Measurements from ENCODE around the gene PHACTR3. TPM values are rescaled to one million over a fixed set of nuclear protein-coding genes. Genes with fewer than 3 reads are reported as not detected.

The PHACTR3 gene
- polyA plus RNA-seq, 2 of the 4 experiments (the other 2 are of a cell fraction): not detected

DNA sequence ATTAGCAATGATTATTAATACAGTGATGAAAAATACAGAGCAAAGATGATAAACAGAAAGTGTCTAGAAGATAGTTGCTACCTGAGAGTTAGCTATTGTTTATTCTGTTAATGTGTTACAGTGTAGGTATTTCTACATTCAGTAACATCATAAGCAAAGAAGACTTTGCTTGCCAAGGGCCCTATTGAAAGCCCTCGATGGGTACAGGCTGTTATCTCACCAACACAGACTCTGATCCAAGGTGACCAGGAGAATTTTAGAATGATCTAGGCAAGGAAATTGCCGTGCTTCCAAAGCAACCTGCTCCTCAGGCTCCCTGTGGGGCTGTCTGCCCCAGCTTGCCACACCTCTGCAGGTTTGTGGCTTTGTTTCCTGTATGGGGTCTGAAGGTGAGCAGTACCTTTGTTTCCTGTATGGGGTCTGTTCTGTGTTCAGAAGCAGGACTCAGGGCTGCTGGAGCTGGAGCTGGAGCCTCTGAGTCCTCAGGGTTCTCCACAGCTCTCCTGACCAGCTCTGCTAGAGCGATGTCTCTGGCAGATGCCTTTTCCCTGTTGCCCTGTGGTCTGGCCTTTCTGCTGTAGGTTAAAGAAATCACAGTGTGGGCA is 32.5 kb downstream of the PHACTR3 start (continued):
- TF ChIP-seq, protein P1, sequence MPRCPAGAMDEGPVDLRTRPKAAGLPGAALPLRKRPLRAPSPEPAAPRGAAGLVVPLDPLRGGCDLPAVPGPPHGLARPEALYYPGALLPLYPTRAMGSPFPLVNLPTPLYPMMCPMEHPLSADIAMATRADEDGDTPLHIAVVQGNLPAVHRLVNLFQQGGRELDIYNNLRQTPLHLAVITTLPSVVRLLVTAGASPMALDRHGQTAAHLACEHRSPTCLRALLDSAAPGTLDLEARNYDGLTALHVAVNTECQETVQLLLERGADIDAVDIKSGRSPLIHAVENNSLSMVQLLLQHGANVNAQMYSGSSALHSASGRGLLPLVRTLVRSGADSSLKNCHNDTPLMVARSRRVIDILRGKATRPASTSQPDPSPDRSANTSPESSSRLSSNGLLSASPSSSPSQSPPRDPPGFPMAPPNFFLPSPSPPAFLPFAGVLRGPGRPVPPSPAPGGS (IDR thresholded peaks at IDR 0.05): no peak
- no peak for TF ChIP-seq EHMT2 (IDR thresholded peaks at IDR 0.05; ENCODE audit: low read depth)
- no peak for TF ChIP-seq MAZ (IDR thresholded peaks at IDR 0.05; ENCODE audit: borderline replicate concordance, low read depth, low read length)
- no peak for TF ChIP-seq CBX8 (IDR thresholded peaks at IDR 0.05)
- TF ChIP-seq, protein P2, sequence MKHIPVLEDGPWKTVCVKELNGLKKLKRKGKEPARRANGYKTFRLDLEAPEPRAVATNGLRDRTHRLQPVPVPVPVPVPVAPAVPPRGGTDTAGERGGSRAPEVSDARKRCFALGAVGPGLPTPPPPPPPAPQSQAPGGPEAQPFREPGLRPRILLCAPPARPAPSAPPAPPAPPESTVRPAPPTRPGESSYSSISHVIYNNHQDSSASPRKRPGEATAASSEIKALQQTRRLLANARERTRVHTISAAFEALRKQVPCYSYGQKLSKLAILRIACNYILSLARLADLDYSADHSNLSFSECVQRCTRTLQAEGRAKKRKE (CRISPR knock-in tag; IDR thresholded peaks at IDR 0.05; ENCODE audit: low read depth): no peak

DNA sequence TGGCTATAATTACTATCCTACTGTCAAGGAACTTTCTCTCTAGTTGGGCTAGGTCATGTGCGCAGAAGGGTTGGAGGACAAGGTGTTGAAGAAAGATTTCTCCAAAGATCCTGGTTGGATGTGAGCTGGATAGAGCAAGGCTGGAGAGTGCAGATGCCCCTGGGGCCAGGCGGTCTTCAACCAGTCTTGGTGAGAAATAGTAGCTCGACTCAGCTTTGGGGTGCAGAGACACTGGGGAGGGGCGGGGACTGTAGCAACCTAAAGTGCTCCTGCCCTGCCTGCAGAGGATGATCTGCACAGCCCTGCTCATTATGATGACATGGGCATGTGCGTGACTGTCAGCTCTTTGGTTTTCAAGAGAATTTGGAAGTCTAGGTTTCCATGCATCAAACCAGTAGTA is 35.9 kb downstream of the PHACTR3 start:
- ChIA-PET CTCF (interaction anchor here (1.2 to 2.5 kb wide), 3 partner anchors 34 to 69 kb away, joined by 3 to 7 read pairs (median 3); no protein-coding TSS in a partner anchor), POLR2A (no interaction called here)
- Histone ChIP-seq H3K4me2 (no peak overlapping the region), H3K4me3 (no peak overlapping the region), H3K9me3 (no peaks in the 10 kb centered on the region), H3K27ac (no peak overlapping the region), H3K4me1 (no peaks in the 10 kb centered on the region)
- no peak for DNase-seq (ENCODE audit: low read depth in 1 of 2, low spot score in 1 of 2)
- no peak for FAIRE-seq
- TF ChIP-seq HOXB5 (CRISPR knock-in tag; IDR thresholded peaks at IDR 0.05) (no peak), JUN (IDR thresholded peaks at IDR 0.05) (no peak), CBX2 (IDR thresholded peaks at IDR 0.05; ENCODE audit: borderline replicate concordance, low read depth) (no peak), NR3C1 (IDR thresholded peaks at IDR 0.05) (no peak), ZSCAN20 (CRISPR knock-in tag; IDR thresholded peaks at IDR 0.05) (no peak), CEBPB (IDR thresholded peaks at IDR 0.05) (no peak), POLR2A (IDR thresholded peaks at IDR 0.05; ENCODE audit: low read length) (no peak), NPAS2 (CRISPR knock-in tag; IDR thresholded peaks at IDR 0.05; ENCODE audit: borderline replicate concordance) (no peak), TFCP2L1 (CRISPR knock-in tag; IDR thresholded peaks at IDR 0.05) (no peak), FOSB (CRISPR knock-in tag; IDR thresholded peaks at IDR 0.05) (no peak), EHMT2 (IDR thresholded peaks at IDR 0.05; ENCODE audit: low read depth) (no peak), RAD21 (conservative IDR thresholded peaks at IDR 0.05 in 1 of 2, IDR thresholded peaks at IDR 0.05 in 1 of 2) (no peak), ZNF302 (CRISPR knock-in tag; IDR thresholded peaks at IDR 0.05) (no peak), HOXB13 (CRISPR knock-in tag; IDR thresholded peaks at IDR 0.05; ENCODE audit: low read depth) (no peak), HOXA7 (CRISPR knock-in tag; IDR thresholded peaks at IDR 0.05) (no peak)
- TF ChIP-seq, protein P3, sequence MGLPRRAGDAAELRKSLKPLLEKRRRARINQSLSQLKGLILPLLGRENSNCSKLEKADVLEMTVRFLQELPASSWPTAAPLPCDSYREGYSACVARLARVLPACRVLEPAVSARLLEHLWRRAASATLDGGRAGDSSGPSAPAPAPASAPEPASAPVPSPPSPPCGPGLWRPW (IDR thresholded peaks at IDR 0.05): no peak
- TF ChIP-seq, protein P4, sequence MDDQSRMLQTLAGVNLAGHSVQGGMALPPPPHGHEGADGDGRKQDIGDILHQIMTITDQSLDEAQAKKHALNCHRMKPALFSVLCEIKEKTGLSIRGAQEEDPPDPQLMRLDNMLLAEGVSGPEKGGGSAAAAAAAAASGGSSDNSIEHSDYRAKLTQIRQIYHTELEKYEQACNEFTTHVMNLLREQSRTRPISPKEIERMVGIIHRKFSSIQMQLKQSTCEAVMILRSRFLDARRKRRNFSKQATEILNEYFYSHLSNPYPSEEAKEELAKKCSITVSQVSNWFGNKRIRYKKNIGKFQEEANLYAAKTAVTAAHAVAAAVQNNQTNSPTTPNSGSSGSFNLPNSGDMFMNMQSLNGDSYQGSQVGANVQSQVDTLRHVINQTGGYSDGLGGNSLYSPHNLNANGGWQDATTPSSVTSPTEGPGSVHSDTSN (IDR thresholded peaks at IDR 0.05): no peak
- ATAC-seq: no peak
- 22% methylated on average over 5 of the region's 5 CpGs for WGBS (ENCODE audit: missing lambda C conversion rate)

- CTCF ChIA-PET: no interaction called here
- DNase-seq (ENCODE audit: low read depth in 1 of 2, low spot score in 1 of 2) (no peak), ATAC-seq (no peak), FAIRE-seq (no peak)
- no peaks in the 10 kb centered on the region; the same call in 2 of the 3 replicates for H3K9me3 ChIP-seq
- no peak overlapping the region for H3K27ac ChIP-seq
- 51% methylated on average over 12 of the region's 12 CpGs for WGBS (ENCODE audit: missing lambda C conversion rate)
- POLR2A ChIA-PET: no interaction called here
- TF ChIP-seq HOXB13 (CRISPR knock-in tag; IDR thresholded peaks at IDR 0.05; ENCODE audit: low read depth): no peak
- TF ChIP-seq ZFP36 (IDR thresholded peaks at IDR 0.05; ENCODE audit: borderline replicate concordance, partially characterized antibody): no peak
- TF ChIP-seq, protein P3 (IDR thresholded peaks at IDR 0.05): no peak
- no peak for TF ChIP-seq SMC3 (IDR thresholded peaks at IDR 0.05)
- TF ChIP-seq RCOR1 (IDR thresholded peaks at IDR 0.05; ENCODE audit: low read depth, low read length): no peak
- TF ChIP-seq EP300 (IDR thresholded peaks at IDR 0.05): no peak
- TF ChIP-seq, protein P5, sequence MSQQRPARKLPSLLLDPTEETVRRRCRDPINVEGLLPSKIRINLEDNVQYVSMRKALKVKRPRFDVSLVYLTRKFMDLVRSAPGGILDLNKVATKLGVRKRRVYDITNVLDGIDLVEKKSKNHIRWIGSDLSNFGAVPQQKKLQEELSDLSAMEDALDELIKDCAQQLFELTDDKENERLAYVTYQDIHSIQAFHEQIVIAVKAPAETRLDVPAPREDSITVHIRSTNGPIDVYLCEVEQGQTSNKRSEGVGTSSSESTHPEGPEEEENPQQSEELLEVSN (IDR thresholded peaks at IDR 0.05; ENCODE audit: borderline replicate concordance, low read depth): no peak
- H3K4me1 ChIP-seq: no peaks in the 10 kb centered on the region
- no peak overlapping the region for H3K4me2 ChIP-seq
- H3K4me3 ChIP-seq: no peak overlapping the region
These were observed 39.3 kb downstream of the PHACTR3 start for GRCh38 chr20:59643615-59644061.

Data from A549 (cell line).